Measurements from ENCODE around the gene BTK.

Gene BTK

GRCh38 chrX:101385795-101386541, at the start of gene BTK:
BTK (minus strand) TSS chrX:101386191; CDS start chrX:101375284, 10,907 bp downstream.
- Histone ChIP-seq H3K27me3 (no peaks in the 10 kb centered on the region), H3K36me3 (no peaks in the 10 kb centered on the region), H3K27ac (no peak within 1 kb of the TSS), H3K9me3 (no peaks in the 10 kb centered on the region), H3K4me3 (no peak within 1 kb of the TSS), H3K4me1 (no peaks in the 10 kb centered on the region)
- DNase-seq, result no peak
- TF ChIP-seq CTCF (IDR thresholded peaks at IDR 0.05), result no peak
- intact Hi-C loops (cut with DNase I; ENCODE audit: low total_unique reads), result no loop called here

GRCh38 chrX:101430457-101431078, 44.6 kb upstream of the BTK start:
- no peak overlapping the region for H3K27ac ChIP-seq
- peaks cover 0 to 12% (median 0%) of the 10 kb centered on the region in 3 donors for H3K9me3 ChIP-seq
- no peak for TF ChIP-seq CTCF (IDR thresholded peaks at IDR 0.05)
- peaks cover 11 to 13% (median 11%) of the 10 kb centered on the region in 3 donors for H3K36me3 ChIP-seq
- no peak for DNase-seq
- intact Hi-C loops (cut with DNase I; ENCODE audit: low total_unique reads), result no loop called here
- H3K4me3 ChIP-seq, result no peak overlapping the region
- H3K27me3 ChIP-seq, result no peaks in the 10 kb centered on the region
- no peaks in the 10 kb centered on the region for H3K4me1 ChIP-seq

GRCh38 chrX:101429934-101430333, 43.9 kb upstream of the BTK start:
- peaks cover 11 to 19% (median 11%) of the 10 kb centered on the region in 3 donors for H3K36me3 ChIP-seq
- H3K27ac ChIP-seq, result no peak overlapping the region
- peaks cover 0 to 12% (median 0%) of the 10 kb centered on the region in 3 donors for H3K9me3 ChIP-seq
- intact Hi-C loops (cut with DNase I; ENCODE audit: low total_unique reads), result no loop called here
- H3K4me3 ChIP-seq, result no peak overlapping the region
- no peak for DNase-seq
- no peak for TF ChIP-seq CTCF (IDR thresholded peaks at IDR 0.05)
- no peaks in the 10 kb centered on the region for H3K27me3 ChIP-seq
- no peaks in the 10 kb centered on the region for H3K4me1 ChIP-seq

GRCh38 chrX:101427954-101428353, 42.0 kb upstream of the BTK start:
- no peaks in the 10 kb centered on the region for H3K4me1 ChIP-seq
- peaks cover 11 to 31% (median 16%) of the 10 kb centered on the region in 3 donors for H3K36me3 ChIP-seq
- no peaks in the 10 kb centered on the region for H3K27me3 ChIP-seq
- DNase-seq, result no peak
- H3K9me3 ChIP-seq, result peaks cover 0 to 12% (median 0%) of the 10 kb centered on the region in 3 donors
- H3K27ac ChIP-seq, result no peak overlapping the region
- H3K4me3 ChIP-seq, result no peak overlapping the region
- intact Hi-C loops (cut with DNase I; ENCODE audit: low total_unique reads), result no loop called here
- TF ChIP-seq CTCF (IDR thresholded peaks at IDR 0.05), result no peak

GRCh38 chrX:101419489-101419888, 33.5 kb upstream of the BTK start:
- H3K4me3 ChIP-seq, result no peak overlapping the region
- no peaks in the 10 kb centered on the region for H3K9me3 ChIP-seq
- intact Hi-C loops (cut with DNase I; ENCODE audit: low total_unique reads), result loop anchor here (5.0 kb wide), 1 partner anchor 378 kb away; no protein-coding TSS in a partner anchor
- peaks cover 0 to 7% (median 6%) of the 10 kb centered on the region in 3 donors for H3K36me3 ChIP-seq
- H3K27me3 ChIP-seq, result no peaks in the 10 kb centered on the region
- TF ChIP-seq CTCF (IDR thresholded peaks at IDR 0.05), result no peak
- peak overlapping the region; percentile 95 to 97 for H3K27ac ChIP-seq
- peaks cover 0 to 26% (median 6%) of the 10 kb centered on the region in 4 donors for H3K4me1 ChIP-seq
- DNase-seq, result no peak
